EH (cell line): ENCODE measurements around the gene OBI1.
"Not testable (repeated sequence)": the region's sequence is repeated elsewhere in the genome, so short reads cannot be mapped to it uniquely, and the experiment has no call there.

Experiments
- DNase-seq: peaks from one replicate; pipeline ENCODE4 v3.0.0-alpha.2; 2015; ENCODE audit warnings: low read depth

The OBI1 gene

GRCh38 chr13:78647109-78647678 lies 11.8 kb downstream of the OBI1 start:
- DNase-seq: not testable (repeated sequence)

GRCh38 chr13:78638216-78638615 lies 20.7 kb downstream of the OBI1 start:
- no peak for DNase-seq

GRCh38 chr13:78636495-78636894 lies 22.5 kb downstream of the OBI1 start:
- DNase-seq: no peak

GRCh38 chr13:78632996-78633395 lies 26.0 kb downstream of the OBI1 start:
- no peak for DNase-seq

GRCh38 chr13:78631077-78631476 lies 27.9 kb downstream of the OBI1 start:
- DNase-seq: no peak

- no peak for DNase-seq
Measured at GRCh38 chr13:78630511-78630910, 28.4 kb downstream of the OBI1 start.

- no peak for DNase-seq
Measured at GRCh38 chr13:78625384-78625783, 33.6 kb downstream of the OBI1 start.

- DNase-seq: no peak
Measured at GRCh38 chr13:78623132-78623531, 35.8 kb downstream of the OBI1 start.

- no peak for DNase-seq
Measured at GRCh38 chr13:78620936-78621470, 38.0 kb downstream of the OBI1 start.

GRCh38 chr13:78618411-78618810 lies 40.5 kb downstream of the OBI1 start:
- DNase-seq: no peak

GRCh38 chr13:78611040-78611439 lies 47.9 kb downstream of the OBI1 start:
- DNase-seq: no peak

GRCh38 chr13:78610381-78610883 lies 48.5 kb downstream of the OBI1 start:
- no peak for DNase-seq

GRCh38 chr13:78609464-78610205 lies 49.3 kb downstream of the OBI1 start:
- no peak for DNase-seq

- no peak for DNase-seq
Measured at GRCh38 chr13:78608688-78609463, 50.1 kb downstream of the OBI1 start.

GRCh38 chr13:78608252-78608687 lies 50.7 kb downstream of the OBI1 start:
- no peak for DNase-seq

GRCh38 chr13:78607409-78608251 lies 51.3 kb downstream of the OBI1 start:
- no peak for DNase-seq

GRCh38 chr13:78606471-78607408 lies 52.2 kb downstream of the OBI1 start:
- DNase-seq: no peak

GRCh38 chr13:78604782-78605611 lies 54.0 kb downstream of the OBI1 start:
- no peak for DNase-seq

- peak; percentile 30 for DNase-seq
Measured at GRCh38 chr13:78603240-78603957, 55.6 kb downstream of the OBI1 start, which contains the start of gene POU4F1. Gene POU4F1 (minus strand): TSS chr13:78603552. CDS start chr13:78603326, 226 bp downstream.
